HepG2 (cell line): ENCODE data around the gene PLIN4. TPM values are rescaled to one million over a fixed set of nuclear protein-coding genes. Genes with fewer than 3 reads are reported as not detected.

Source experiments
- ATAC-seq: fragments of 200-7000 bp; cut with Tn5 transposase; 3 replicates; pipeline ENCODE4 v1.9.1; 2020; ENCODE audit warnings: mild to moderate bottlenecking, moderate library complexity
- BruUV-seq: library from RNA; stranded (reverse); fragments of 400-500 nt; replicated peaks from 2 replicates; lab custom pipeline; 2021; lab: Mats Ljungman, UMichigan
- CTCF ChIA-PET: fragments of 300-600 bp; formaldehyde crosslinking; extraction: SDS; loops from one replicate; lab custom pipeline; 2021; ENCODE audit warnings: low total read pairs, inconsistent platforms, low intra/inter-chr PET ratio; lab: Yijun Ruan, JAX
- POLR2A ChIA-PET: fragments of 350-600 bp; sonication (Branson Sonifier 250); formaldehyde crosslinking; loops from one replicate; lab custom pipeline; 2020; ENCODE audit warnings: antibody characterized with exemption, inconsistent platforms; lab: Yijun Ruan, JAX
- DNase-seq: peaks from one replicate; pipeline ENCODE4 v3.0.0-alpha.2; 2015; ENCODE audit warnings: low spot score
- FAIRE-seq: peaks from 3 replicates; lab custom pipeline; 2011; peaks lifted over from hg19 to GRCh38; lab: Jason Lieb, UNC
- H2AFZ ChIP-seq: one replicate; pipeline ENCODE4 v1.6.1; 2011; ENCODE audit warnings: low read length, inconsistent platforms
- H3K27ac ChIP-seq: fragments of 300-600 bp; 3 replicates; pipeline ENCODE4 v1.8.0; 2011; ENCODE audit warnings: mixed run types, mild to moderate bottlenecking, mixed read lengths, low read length, inconsistent platforms; ENCODE audit not compliant: insufficient read depth; ENCODE audit errors: extremely low read length
- H3K27me3 ChIP-seq, 2 experiments: fragments of 200-600 bp in 1 of 2; 2 replicates in 1 of 2; 3 replicates in 1 of 2; pipeline versions ENCODE4 v1.6.0 to v1.8.0; 2011; ENCODE audit warnings: low read length in 2 of 2, mild to moderate bottlenecking in 2 of 2, moderate library complexity in 2 of 2, inconsistent platforms in 1 of 2; ENCODE audit not compliant: insufficient read depth in 2 of 2, control insufficient read depth in 1 of 2
- H3K36me3 ChIP-seq, 2 experiments: fragments of 200-600 bp in 1 of 2; replicated peaks in 1 of 2; 2 replicates in 1 of 2; 3 replicates in 1 of 2; pipeline versions ENCODE4 v1.5.1 to v1.8.0; 2011; ENCODE audit warnings: low read length in 2 of 2, inconsistent platforms in 1 of 2; ENCODE audit not compliant: insufficient read depth in 2 of 2, control insufficient read depth in 1 of 2
- H3K4me1 ChIP-seq: 2 replicates; pipeline ENCODE4 v1.5.1; 2012; ENCODE audit warnings: low read length, inconsistent platforms; ENCODE audit not compliant: insufficient read depth
- H3K4me2 ChIP-seq: 2 replicates; pipeline ENCODE4 v1.6.0; 2011; ENCODE audit warnings: low read depth, low read length, inconsistent platforms
- H3K4me3 ChIP-seq, 3 experiments: fragments of 200-600 bp in 1 of 3; sonication (generic), shearing (Covaris generic) in 1 of 3; replicated peaks in 1 of 3; 2 replicates each; pipeline ENCODE4 v1.5.1; 2011 to 2016; ENCODE audit warnings: low read length in 3 of 3, inconsistent platforms in 2 of 3, low read depth in 2 of 3, mild to moderate bottlenecking in 2 of 3, control low read depth in 1 of 3, mixed read lengths in 1 of 3; ENCODE audit not compliant: insufficient read depth in 1 of 3
- H3K79me2 ChIP-seq: one replicate; pipeline ENCODE4 v1.6.1; 2011; ENCODE audit warnings: low read length, inconsistent platforms; ENCODE audit not compliant: insufficient read depth
- H3K9ac ChIP-seq: 2 replicates; pipeline ENCODE4 v1.6.0; 2011; ENCODE audit warnings: mild to moderate bottlenecking, low read depth, low read length, inconsistent platforms; ENCODE audit not compliant: insufficient read depth
- H3K9me3 ChIP-seq: 2 replicates; pipeline ENCODE4 v1.5.1; 2012; ENCODE audit warnings: mild to moderate bottlenecking, low read length
- H4K20me1 ChIP-seq: 2 replicates; pipeline ENCODE4 v1.6.0; 2011; ENCODE audit warnings: inconsistent platforms, mild to moderate bottlenecking, low read length, moderate library complexity; ENCODE audit not compliant: insufficient read depth
- AGO2 ChIP-seq: fragments of 200-400 bp; formaldehyde crosslinking; optimal IDR thresholded peaks from 2 replicates; pipeline ENCODE3; 2017; ENCODE audit warnings: mild to moderate bottlenecking, low read depth, low read length, moderate library complexity
- GATAD1 ChIP-seq: IDR thresholded peaks from 2 replicates; pipeline ENCODE4 v1.6.1; 2016; ENCODE audit warnings: missing genetic modification reagents, missing compliant biosample characterization
- RBFOX2 ChIP-seq: fragments of 200-400 bp; formaldehyde crosslinking; IDR thresholded peaks from 2 replicates; pipeline ENCODE4 v1.6.1; 2017; ENCODE audit warnings: low read depth, mild to moderate bottlenecking, low read length
- ZNF646 ChIP-seq: sonication (generic); formaldehyde crosslinking; IDR thresholded peaks from 2 replicates; pipeline ENCODE4 v1.9.0; 2021; ENCODE audit warnings: mild to moderate bottlenecking, missing genetic modification reagents
- ZNF891 ChIP-seq: sonication (generic); formaldehyde crosslinking; IDR thresholded peaks from 2 replicates; pipeline ENCODE4 v1.5.0; 2020; ENCODE audit warnings: mild to moderate bottlenecking, missing genetic modification reagents
- WGBS: methylation state at CpG from one replicate; pipeline ENCODE4 v1.1.6; 2017; ENCODE audit warnings: low lambda C conversion rate; 5-methylcytosine and 5-hydroxymethylcytosine counted together
- in situ Hi-C: cut with HindIII; loops from 2 replicates; pipeline ENCODE4 v1.10.0; 2017; ENCODE audit warnings: low pct_unique_long_range_greater_than_20kb; ENCODE audit not compliant: extremely low pct_ligation_motif_present
- intact Hi-C: fragments of 100-400 bp; cut with micrococcal nuclease; formaldehyde crosslinking; loops from one replicate; pipeline ENCODE4 v1.10.0; 2022; ENCODE audit not compliant: unreplicated experiment
- polyA plus RNA-seq, 8 experiments: library from polyadenylated mRNA; depleted of rRNA in 3 of 8; stranded (reverse) in 7 of 8; unstranded in 1 of 8; fragments of >200 nt; fragmentation: Illumina TruSeq in 4 of 8; extraction: Trizol in 4 of 8; gene quantifications; 2 replicates each; pipeline versions ENCODE4 v1.2.1 to v1.2.3, GENCODE V29; 2011 to 2016; ENCODE audit warnings: low read depth in 4 of 8, missing spikeins in 1 of 8, mixed read lengths in 1 of 8; ENCODE audit not compliant: insufficient read depth in 1 of 8
- total RNA-seq, 5 experiments: library from RNA; depleted of rRNA; stranded (reverse); fragments of >200 nt; fragmentation: Illumina TruSeq; extraction: Trizol; gene quantifications; 2 replicates each; pipeline ENCODE4 v1.2.3, GENCODE V29; 2016; ENCODE audit warnings: low read depth in 1 of 5

PLIN4 gene
- total and polyA plus RNA-seq, 2 of the 13 experiments (the other 11 are each of a cell fraction or from before 2014, with no cell fraction given): 1.1 to 1.3 TPM

- no peak for ATAC-seq
Measured at GRCh38 chr19:4488496-4488895, 29.8 kb downstream of the PLIN4 start.

More at GRCh38 chr19:4488496-4488895, 29.8 kb downstream of the PLIN4 start:
- BruUV-seq: no TSS peak
- Histone ChIP-seq H3K36me3 (peaks cover 22 to 36% of the 10 kb centered on the region in 2 experiments), H3K27me3 (no peaks in the 10 kb centered on the region; a peak in 1 of 5 replicates), H4K20me1 (no peaks in the 10 kb centered on the region), H3K9me3 (no peaks in the 10 kb centered on the region), H3K9ac (no peak overlapping the region), H3K4me1 (no peaks in the 10 kb centered on the region)
- TF ChIP-seq RBFOX2: 0 out of 2 replicates have a peak, but pooled peaks have one; percentile 24
- no peak for TF ChIP-seq GATAD1 (CRISPR knock-in tag)
- no peak for TF ChIP-seq ZNF891 (CRISPR knock-in tag)
- peak; percentile 58 for TF ChIP-seq AGO2
- TF ChIP-seq ZNF646: no peak
- TF ChIP-seq, all 625 proteins: peak for 2
- Histone ChIP-seq H3K27ac (no peak overlapping the region), H3K4me2 (no peak overlapping the region), H3K79me2 (no peaks in the 10 kb centered on the region), H3K4me3 (no peak overlapping the region), H2AFZ (no peak overlapping the region)
- intact Hi-C loops: no loop called here
- ChIA-PET POLR2A (no interaction called here), CTCF (no interaction called here)
- WGBS: 98% methylated on average over 29 of the region's 29 CpGs
- no peak for DNase-seq
- in situ Hi-C loops: no loop called here
- no peak for FAIRE-seq
